GM12864 (cell line): ENCODE measurements around the gene DNAL1.

ENCODE experiments used
- DNase-seq: peaks from one replicate; pipeline ENCODE4 v3.0.0-alpha.2; 2011; ENCODE audit warnings: low read depth
- H3K4me3 ChIP-seq: 2 replicates; pipeline ENCODE4 v1.5.1; 2011; ENCODE audit warnings: mild to moderate bottlenecking, low read depth, low read length, control low read depth
- TF ChIP-seq, protein P1 (sequence below): IDR thresholded peaks from 2 replicates; pipeline ENCODE4 v1.5.1; 2011; ENCODE audit warnings: low read depth, mild to moderate bottlenecking, moderate library complexity, low read length, control low read depth, inconsistent platforms; ENCODE audit errors: missing control alignments

DNAL1 gene

DNA sequence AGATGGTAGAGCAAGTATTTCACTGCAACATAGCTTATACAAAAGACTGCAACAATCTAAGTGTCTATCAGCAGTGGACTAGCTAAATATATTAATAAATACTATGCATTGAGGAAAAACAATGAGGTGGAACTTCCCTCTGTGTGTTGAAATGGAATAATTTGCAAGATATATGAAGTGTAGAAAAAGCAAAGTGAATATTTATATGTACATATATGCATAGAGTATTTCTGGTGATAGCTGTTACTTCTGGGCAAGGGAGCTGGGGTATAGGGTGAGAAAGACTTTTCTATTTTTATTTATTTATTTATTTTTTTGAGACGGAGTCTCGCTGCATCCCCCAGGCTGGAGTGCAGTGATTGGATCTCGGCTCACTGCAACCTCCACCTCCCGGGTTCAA is 33.9 kb downstream of the DNAL1 start:
- TF ChIP-seq, protein P1, sequence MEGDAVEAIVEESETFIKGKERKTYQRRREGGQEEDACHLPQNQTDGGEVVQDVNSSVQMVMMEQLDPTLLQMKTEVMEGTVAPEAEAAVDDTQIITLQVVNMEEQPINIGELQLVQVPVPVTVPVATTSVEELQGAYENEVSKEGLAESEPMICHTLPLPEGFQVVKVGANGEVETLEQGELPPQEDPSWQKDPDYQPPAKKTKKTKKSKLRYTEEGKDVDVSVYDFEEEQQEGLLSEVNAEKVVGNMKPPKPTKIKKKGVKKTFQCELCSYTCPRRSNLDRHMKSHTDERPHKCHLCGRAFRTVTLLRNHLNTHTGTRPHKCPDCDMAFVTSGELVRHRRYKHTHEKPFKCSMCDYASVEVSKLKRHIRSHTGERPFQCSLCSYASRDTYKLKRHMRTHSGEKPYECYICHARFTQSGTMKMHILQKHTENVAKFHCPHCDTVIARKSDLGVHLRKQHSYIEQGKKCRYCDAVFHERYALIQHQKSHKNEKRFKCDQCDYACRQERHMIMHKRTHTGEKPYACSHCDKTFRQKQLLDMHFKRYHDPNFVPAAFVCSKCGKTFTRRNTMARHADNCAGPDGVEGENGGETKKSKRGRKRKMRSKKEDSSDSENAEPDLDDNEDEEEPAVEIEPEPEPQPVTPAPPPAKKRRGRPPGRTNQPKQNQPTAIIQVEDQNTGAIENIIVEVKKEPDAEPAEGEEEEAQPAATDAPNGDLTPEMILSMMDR, result no peak
- DNase-seq, result no peak
- no peak overlapping the region for H3K4me3 ChIP-seq

DNA sequence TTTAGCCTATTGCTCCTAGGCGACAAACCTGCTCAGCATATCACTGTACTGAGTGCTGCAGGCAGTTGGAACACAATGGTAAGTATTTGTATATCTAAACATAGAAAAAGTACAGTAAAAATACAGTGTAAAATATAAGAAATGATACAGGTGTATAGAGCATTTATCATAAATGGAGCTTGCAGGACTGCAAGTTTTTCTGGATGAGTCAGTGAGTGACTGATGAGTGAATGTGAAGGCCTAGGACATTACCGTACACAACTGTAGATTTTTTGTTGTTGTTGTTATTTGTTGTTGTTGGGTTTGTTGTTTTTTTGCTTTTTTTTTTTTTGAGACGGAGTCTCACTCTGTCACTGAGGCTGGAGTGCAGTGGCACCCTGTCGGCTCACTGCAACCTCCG is 36.0 kb downstream of the DNAL1 start:
- no peak overlapping the region for H3K4me3 ChIP-seq
- DNase-seq, result no peak
- TF ChIP-seq, protein P1, result no peak

DNA sequence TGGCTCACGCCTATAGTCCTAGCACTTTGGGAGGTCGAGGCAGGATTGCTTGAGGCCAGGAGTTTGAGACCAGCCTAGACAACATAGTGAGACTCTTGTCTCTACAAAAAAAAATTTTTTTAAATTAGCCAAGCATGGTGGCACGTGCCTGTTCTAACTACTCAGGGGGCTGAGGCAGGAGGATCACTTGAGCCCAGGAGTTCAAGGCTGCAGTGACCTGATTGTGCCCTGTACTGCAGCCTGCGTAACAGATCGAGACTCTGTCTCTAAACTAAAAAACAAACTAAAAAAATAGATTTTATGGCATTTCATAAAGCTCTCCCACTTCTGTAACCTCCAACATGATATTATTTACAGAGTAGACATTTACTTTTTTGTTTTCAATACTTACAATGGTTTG is 39.8 kb downstream of the DNAL1 start:
- TF ChIP-seq, protein P1, result no peak
- no peak overlapping the region for H3K4me3 ChIP-seq
- no peak for DNase-seq

DNA sequence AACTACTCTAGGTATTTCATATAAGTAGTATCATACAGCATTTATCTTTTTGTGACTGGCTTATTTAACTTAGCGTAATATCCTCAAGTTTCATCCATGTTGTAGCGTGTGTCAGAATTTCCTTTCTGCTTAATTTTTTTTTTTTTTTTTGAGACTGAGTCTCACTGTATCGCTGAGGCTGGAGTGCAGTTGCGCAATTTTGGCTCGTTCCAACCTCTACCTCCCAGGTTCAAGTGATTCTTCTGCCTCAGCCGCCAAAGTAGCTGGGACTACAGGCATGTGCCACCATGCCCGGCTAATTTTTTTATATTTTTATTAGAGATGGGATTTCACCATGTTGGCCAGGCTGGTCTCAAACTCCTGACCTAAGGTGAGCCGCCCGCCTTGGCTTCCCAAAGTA is 40.5 kb downstream of the DNAL1 start:
- no peak overlapping the region for H3K4me3 ChIP-seq
- TF ChIP-seq, protein P1, result no peak
- DNase-seq, result no peak

DNA sequence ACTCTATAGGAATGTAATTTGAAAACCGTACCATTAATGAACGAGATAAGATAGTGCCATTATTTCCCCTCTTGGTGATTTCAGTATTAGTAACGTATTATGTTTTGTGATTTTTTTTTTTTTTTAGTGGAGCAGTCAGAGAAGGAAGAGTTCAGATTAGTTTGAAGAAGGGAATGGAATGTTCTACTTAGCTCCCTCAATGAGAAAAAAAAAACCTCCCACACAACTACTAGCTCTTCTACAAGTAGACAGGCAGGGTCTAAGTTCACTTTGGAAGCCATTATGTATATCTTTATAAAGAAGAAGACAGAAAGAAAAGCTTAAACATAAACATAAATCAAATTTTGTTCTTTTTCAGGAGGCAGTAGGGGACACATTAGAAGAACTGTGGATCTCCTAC is 42.1 kb downstream of the DNAL1 start:
- H3K4me3 ChIP-seq, result no peak overlapping the region
- no peak for DNase-seq
- TF ChIP-seq, protein P1, result no peak

DNA sequence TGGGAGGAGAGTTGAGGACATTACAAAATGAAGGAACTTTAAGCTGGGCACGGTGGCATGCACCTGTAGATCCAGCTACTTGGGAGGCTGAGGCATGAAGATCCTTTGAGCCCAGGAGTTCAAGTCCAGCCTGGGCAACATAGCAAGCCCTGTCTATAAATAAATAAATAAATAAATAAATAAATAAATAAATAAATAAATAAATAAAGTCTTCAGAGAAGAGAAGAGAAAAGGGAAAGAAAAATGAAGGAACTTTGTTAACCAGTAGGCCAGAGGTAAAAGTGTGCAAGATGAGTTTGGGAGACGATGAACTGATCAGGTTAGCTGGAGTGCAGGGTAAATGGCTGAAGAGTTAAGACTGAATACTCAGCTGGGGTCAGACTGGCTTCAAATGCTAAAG is 49.3 kb downstream of the DNAL1 start:
- H3K4me3 ChIP-seq, result no peak overlapping the region
- DNase-seq, result no peak
- TF ChIP-seq, protein P1, result no peak

DNA sequence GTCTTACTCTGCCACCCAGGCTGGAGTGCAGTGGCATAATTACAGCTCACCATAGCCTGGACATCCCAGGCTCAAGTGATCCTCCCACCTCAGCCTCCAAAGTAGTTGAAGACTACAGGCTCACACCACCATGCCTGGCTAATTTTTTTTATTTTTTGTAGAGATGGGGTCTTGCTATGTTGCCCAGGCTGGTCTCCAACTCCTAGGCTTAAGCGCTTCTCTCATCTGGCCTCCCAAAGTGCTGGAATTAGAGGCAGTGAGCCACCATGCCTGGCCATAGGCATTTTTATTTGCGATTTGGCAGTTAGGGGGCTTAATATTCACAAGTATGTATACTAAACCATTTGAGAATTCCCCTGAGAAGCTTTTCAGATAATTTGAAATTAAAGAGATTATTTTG is 50.3 kb downstream of the DNAL1 start:
- TF ChIP-seq, protein P1, result no peak
- H3K4me3 ChIP-seq, result no peak overlapping the region
- no peak for DNase-seq
